DMS153 (cell line): ENCODE results near the gene SLC36A4.
"Not testable (repeated sequence)": the region's sequence is repeated elsewhere in the genome, so short reads cannot be mapped to it uniquely, and the experiment has no call there.

Source experiments
- DNase-seq: peaks from one replicate; lab custom pipeline; 2025; lab: John Stamatoyannopoulos, UW

Gene SLC36A4

DNA sequence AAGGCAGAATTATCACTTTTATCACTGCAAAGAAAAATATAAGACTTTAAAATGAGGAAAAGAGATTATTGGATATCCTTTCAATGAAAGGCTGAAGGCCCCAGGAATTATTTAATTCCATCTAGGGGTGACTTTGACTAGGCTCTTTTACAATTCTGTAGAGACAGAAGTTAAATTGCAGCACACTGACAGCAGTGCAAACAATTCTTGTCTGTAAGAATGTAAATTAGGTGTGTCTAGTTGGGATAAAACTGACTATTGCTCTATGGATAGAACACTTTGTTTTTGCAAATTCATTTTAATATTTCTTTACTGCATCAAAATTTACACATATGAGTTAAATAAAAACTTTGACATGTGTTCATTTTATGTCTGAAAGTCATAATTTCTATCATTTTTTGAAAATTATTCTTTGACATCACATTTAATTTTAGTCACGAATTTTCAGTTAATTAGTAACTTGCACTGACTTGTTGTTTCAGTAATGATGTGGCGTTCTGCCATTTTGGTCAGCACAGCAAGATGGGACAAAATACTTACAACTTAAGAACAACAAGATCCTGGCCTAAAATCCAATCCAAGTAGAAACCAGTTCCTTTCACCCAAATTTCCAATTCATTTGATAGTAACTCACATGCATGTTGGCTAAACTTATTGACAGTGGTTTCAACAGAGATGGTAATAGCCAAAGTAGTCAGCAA, 75.1 kb downstream of the SLC36A4 start:
- DNase-seq: no peak

- no peak for DNase-seq
These were observed 79.5 kb downstream of the SLC36A4 start for GRCh38 chr11:93118276-93118675.

DNA sequence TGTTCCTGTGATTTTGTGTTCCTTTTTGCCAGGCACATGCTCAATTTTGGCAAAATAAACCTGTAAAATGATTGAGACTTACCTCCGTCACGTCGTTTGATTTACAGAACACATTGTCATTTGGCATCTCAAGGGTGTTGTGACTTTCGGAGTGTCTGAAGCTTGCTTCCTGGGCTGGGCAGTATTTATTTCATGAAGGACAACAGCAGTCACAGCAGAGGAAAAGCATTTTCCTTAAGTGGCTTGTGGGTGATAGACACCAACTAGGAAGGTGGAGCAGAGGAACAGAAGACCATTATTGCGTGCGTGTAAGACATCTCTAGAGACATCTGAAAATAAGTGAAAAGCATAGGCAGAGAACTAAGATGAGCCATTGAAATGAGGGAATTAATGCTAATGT, 80.2 kb downstream of the SLC36A4 start:
- no peak for DNase-seq

- no peak for DNase-seq
These were observed 81.0 kb downstream of the SLC36A4 start for GRCh38 chr11:93116641-93117441.

DNA sequence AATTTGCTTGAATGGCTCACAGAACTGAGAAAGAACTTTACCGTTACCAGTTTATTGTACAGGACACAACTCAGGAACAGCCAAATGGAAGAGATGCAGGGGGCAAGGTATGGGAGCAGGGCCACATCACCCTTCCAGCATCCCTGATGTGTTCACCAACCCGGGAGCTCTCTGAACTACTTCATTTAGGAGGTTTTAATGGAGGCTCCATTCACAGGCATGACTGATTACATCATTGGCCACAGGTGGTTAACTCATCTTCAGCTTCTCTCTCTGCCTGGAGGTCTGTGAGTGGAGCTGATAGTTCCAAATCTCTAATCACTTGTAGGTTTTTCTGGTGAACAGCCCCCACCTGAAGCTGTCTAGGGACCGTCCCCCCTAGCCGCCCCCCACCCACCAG, 83.5 kb downstream of the SLC36A4 start:
- no peak for DNase-seq

DNA sequence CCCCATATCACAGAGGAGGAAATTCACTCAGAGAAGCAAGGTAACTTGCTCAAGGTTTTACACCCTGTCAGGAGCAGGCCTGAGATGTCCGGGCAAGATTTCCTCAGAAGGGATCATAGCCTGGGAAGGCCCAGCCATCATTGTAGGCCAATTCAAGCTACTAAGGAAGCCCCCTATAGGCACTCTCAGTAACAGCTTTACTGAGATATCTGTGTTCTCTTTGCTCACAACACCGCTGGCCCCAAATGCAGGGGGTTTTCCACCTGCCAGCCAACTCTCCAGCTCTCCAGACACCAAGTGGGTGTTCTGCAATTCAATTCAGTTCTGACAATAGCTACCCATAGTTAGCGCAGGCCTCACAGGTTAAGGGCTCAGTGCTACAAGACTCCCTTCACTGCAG, 84.0 kb downstream of the SLC36A4 start:
- no peak for DNase-seq

- DNase-seq: not testable (repeated sequence)
These were observed 86.6 kb downstream of the SLC36A4 start for GRCh38 chr11:93111147-93111546.

DNA sequence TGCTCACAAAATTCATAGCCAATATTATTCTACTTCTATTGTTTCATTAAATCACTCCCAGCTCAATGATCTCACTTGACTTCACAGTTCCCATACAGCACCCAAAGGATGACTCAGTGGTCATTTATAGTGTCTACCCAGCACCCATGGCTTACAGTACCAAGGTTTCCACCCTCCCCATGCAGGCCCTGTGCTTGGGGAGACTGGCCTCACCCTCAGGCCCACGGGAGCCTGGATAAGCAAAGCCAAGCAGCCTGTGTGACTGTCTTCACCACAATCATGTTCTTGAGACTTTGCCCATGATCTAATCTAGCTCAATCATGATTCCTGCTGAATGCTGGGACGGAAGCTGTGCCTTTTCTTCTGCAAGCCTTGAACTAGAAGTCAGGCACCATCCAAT, 97.6 kb downstream of the SLC36A4 start:
- no peak for DNase-seq

GRCh38 chr11:93099806-93100205, 98.0 kb downstream of the SLC36A4 start:
- DNase-seq: no peak
